Gastrocnemius medialis (tissue), 4 donors: Measurements from ENCODE around the gene FHOD1. TPM values are rescaled to one million over a fixed set of nuclear protein-coding genes. Genes with fewer than 3 reads are reported as not detected.

ENCODE experiments used
- ATAC-seq, 2 donors: fragments of 150-250 bp; one replicate each; pipeline ENCODE4 v1.9.1; 2016
- DNase-seq, 2 donors: peaks; one replicate each; pipeline ENCODE4 v3.0.0-alpha.2; 2019
- H3K27ac ChIP-seq, 4 donors: fragments of 200-600 bp; sonication (generic); 1 replicate in 1 of 4; 2 replicates in 3 of 4; pipeline ENCODE4 v1.5.1; 2016 to 2018; ENCODE audit warnings: mild to moderate bottlenecking in 2 of 4, moderate library complexity in 1 of 4
- H3K27me3 ChIP-seq, 3 donors: fragments of 200-600 bp; sonication (generic) in 2 of 3; 1 replicate in 1 of 3; 2 replicates in 2 of 3; pipeline versions ENCODE4 v1.5.1 to v1.6.0; 2016 to 2019; ENCODE audit warnings: mild to moderate bottlenecking in 1 of 3, moderate library complexity in 1 of 3
- H3K36me3 ChIP-seq, 2 donors: fragments of 200-600 bp; sonication (generic) in 1 of 2; one replicate each; pipeline ENCODE4 v1.5.1; 2017 to 2018
- H3K4me1 ChIP-seq, 2 donors: fragments of 200-600 bp; sonication (generic) in 1 of 2; one replicate each; pipeline ENCODE4 v1.5.1; 2016 to 2017; ENCODE audit warnings: mild to moderate bottlenecking in 2 of 2
- H3K4me3 ChIP-seq, 4 donors: fragments of 200-600 bp; sonication (generic) in 3 of 4; 1 replicate in 1 of 4; 2 replicates in 3 of 4; pipeline ENCODE4 v1.5.1; 2016 to 2019; ENCODE audit warnings: mild to moderate bottlenecking in 2 of 4
- H3K9me3 ChIP-seq, 3 donors: fragments of 200-600 bp; sonication (generic) in 2 of 3; 1 replicate in 1 of 3; 2 replicates in 2 of 3; pipeline ENCODE4 v1.5.1; 2016 to 2019
- CTCF ChIP-seq, 5 experiments: fragments of 450-650 bp in 3 of 5; fragments of 200-600 bp in 2 of 5; sonication (generic) in 2 of 5; IDR thresholded peaks in 4 of 5; conservative IDR thresholded peaks in 1 of 5; 1 replicate in 4 of 5; 2 replicates in 1 of 5; pipeline ENCODE4 v1.5.1; 2016 to 2019; ENCODE audit warnings: antibody characterized with exemption in 5 of 5, mild to moderate bottlenecking in 3 of 5, moderate library complexity in 3 of 5
- POLR2A ChIP-seq, 2 donors: fragments of 450-650 bp; IDR thresholded peaks; one replicate each; pipeline ENCODE4 v1.6.1; 2017; ENCODE audit warnings: antibody characterized with exemption in 2 of 2, mild to moderate bottlenecking in 2 of 2, moderate library complexity in 2 of 2
- in situ Hi-C, 4 donors: fragments of 200-750 bp; cut with MboI; loops; one replicate each; pipeline versions ENCODE4 v1.15.0 to v1.8.0; 2017; ENCODE audit warnings: low sequenced_read_pairs in 4 of 4
- intact Hi-C: fragments of 100-400 bp; cut with DNase I; formaldehyde crosslinking; loops from one replicate; pipeline ENCODE4 v1.15.1; 2023; ENCODE audit warnings: low total_unique reads
- total RNA-seq, 4 donors: library from RNA; depleted of rRNA; stranded (reverse); fragments of >200 nt; gene quantifications; one replicate each; pipeline versions ENCODE4 v1.1.0 to v1.2.3, GENCODE V29; 2016

FHOD1 gene
- total RNA-seq, 4 donors from 2014 or later = 26.3 to 65.3 (median 52.4) TPM

GRCh38 chr16:67200491-67200890 is 46.8 kb downstream of the FHOD1 start:
- Histone ChIP-seq H3K36me3 (peaks cover 3 to 42% of the 10 kb centered on the region in 2 donors), H3K27me3 (no peaks in the 10 kb centered on the region), H3K4me1 (peaks cover 0 to 9% of the 10 kb centered on the region in 2 donors), H3K4me3 (no peak overlapping the region), H3K27ac (no peak overlapping the region), H3K9me3 (no peaks in the 10 kb centered on the region)
- in situ Hi-C loops (no loop called here), intact Hi-C loops (no loop called here)
- ATAC-seq = no peak
- DNase-seq = no peak
- no peak for TF ChIP-seq CTCF (IDR thresholded peaks at IDR 0.05 in 4 of 5, conservative IDR thresholded peaks at IDR 0.05 in 1 of 5)
- TF ChIP-seq POLR2A (IDR thresholded peaks at IDR 0.05) = no peak

GRCh38 chr16:67199808-67200198 is 47.5 kb downstream of the FHOD1 start:
- no peak overlapping the region for H3K4me3 ChIP-seq
- no peaks in the 10 kb centered on the region for H3K9me3 ChIP-seq
- ATAC-seq = no peak
- peak in 1 of 2 donors; percentile 16 for DNase-seq
- peaks cover 0 to 9% of the 10 kb centered on the region in 2 donors for H3K4me1 ChIP-seq
- intact Hi-C loops = no loop called here
- TF ChIP-seq CTCF (IDR thresholded peaks at IDR 0.05 in 4 of 5, conservative IDR thresholded peaks at IDR 0.05 in 1 of 5) (no peak), POLR2A (IDR thresholded peaks at IDR 0.05) (no peak)
- no peaks in the 10 kb centered on the region for H3K27me3 ChIP-seq
- in situ Hi-C loops = no loop called here
- H3K27ac ChIP-seq = no peak overlapping the region
- peaks cover 3 to 49% of the 10 kb centered on the region in 2 donors for H3K36me3 ChIP-seq

GRCh38 chr16:67199011-67199807 is 48.1 kb downstream of the FHOD1 start, which contains the start of gene ELMO3:
Gene ELMO3 (plus strand): TSS chr16:67199131. CDS start chr16:67199327, 196 bp downstream.
- ATAC-seq = peak in 1 of 2 donors; percentile 11
- H3K36me3 ChIP-seq = peaks cover 3 to 54% of the 10 kb centered on the region in 2 donors
- in situ Hi-C loops = no loop called here

GRCh38 chr16:67198238-67198734 is 49.0 kb downstream of the FHOD1 start:
- peak in 1 of 2 donors; percentile 50 for DNase-seq
- Histone ChIP-seq H3K4me3 (no peak overlapping the region), H3K9me3 (no peaks in the 10 kb centered on the region), H3K27ac (peak overlapping the region in 1 of 4 donors; percentile 27), H3K4me1 (peaks cover 7 to 18% of the 10 kb centered on the region in 2 donors), H3K27me3 (no peaks in the 10 kb centered on the region), H3K36me3 (peaks cover 3 to 57% of the 10 kb centered on the region in 2 donors)
- intact Hi-C loops = no loop called here
- in situ Hi-C loops = no loop called here
- TF ChIP-seq POLR2A (IDR thresholded peaks at IDR 0.05) (no peak), CTCF (IDR thresholded peaks at IDR 0.05 in 4 of 5, conservative IDR thresholded peaks at IDR 0.05 in 1 of 5) (peak; percentile 27 to 60 (median 49))
- ATAC-seq = peak; percentile 33 to 54

More at GRCh38 chr16:67199011-67199807, 48.1 kb downstream of the FHOD1 start, which contains the start of gene ELMO3:
- peak in 1 of 2 donors; percentile 16 for DNase-seq
- intact Hi-C loops = no loop called here
- Histone ChIP-seq H3K4me1 (peaks cover 0 to 11% of the 10 kb centered on the region in 2 donors), H3K27me3 (no peaks in the 10 kb centered on the region), H3K27ac (peak within 1 kb of the TSS in 1 of 4 donors; percentile 27), H3K9me3 (no peaks in the 10 kb centered on the region), H3K4me3 (no peak within 1 kb of the TSS)
- peak in 2 of 5 experiments; percentile 24 to 34 for TF ChIP-seq CTCF (IDR thresholded peaks at IDR 0.05 in 4 of 5, conservative IDR thresholded peaks at IDR 0.05 in 1 of 5)
- no peak for TF ChIP-seq POLR2A (IDR thresholded peaks at IDR 0.05)
